ENCODE measurements around the gene RPL10.

RPL10 gene

DNA sequence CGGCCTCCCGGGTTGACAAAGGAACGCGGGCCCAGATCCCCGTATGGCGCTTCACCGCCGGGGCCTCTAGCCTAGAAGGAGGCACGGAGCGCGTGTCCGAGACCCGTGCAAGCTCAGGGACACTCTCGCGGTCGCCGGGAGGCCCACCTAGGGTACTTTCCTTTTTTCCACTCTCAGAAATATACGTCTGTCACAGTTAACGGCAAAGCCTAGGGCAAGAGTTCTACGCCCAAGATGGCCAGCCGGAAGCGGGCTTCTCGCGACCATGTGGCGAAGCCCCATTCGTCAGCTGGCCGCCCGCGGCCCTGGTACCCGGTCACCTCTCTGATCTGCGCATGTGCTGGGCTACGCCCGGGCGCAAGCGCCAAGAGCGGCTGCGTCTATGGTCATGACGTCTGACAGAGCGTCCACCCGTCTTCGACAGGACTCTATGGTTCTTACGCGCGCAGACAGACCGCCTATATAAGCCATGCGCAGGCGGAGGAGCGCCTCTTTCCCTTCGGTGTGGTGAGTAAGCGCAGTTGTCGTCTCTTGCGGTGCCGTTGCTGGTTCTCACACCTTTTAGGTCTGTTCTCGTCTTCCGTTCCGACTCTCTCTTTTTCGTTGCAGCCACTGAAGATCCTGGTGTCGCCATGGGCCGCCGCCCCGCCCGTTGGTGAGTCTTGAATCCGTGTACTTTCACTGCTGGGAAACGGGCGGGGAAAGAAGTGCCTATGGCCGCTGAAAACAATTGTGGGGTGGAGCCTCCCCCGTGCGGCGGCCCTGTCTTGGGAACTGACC is at the start of gene RPL10:
TSS of gene RPL10 (plus strand) at position 490 of the 780 bp plus-strand sequence. CDS start at position 633, 143 bp downstream.
- DNase-seq (ENCODE audit: low spot score): peak; percentile 92

DNA sequence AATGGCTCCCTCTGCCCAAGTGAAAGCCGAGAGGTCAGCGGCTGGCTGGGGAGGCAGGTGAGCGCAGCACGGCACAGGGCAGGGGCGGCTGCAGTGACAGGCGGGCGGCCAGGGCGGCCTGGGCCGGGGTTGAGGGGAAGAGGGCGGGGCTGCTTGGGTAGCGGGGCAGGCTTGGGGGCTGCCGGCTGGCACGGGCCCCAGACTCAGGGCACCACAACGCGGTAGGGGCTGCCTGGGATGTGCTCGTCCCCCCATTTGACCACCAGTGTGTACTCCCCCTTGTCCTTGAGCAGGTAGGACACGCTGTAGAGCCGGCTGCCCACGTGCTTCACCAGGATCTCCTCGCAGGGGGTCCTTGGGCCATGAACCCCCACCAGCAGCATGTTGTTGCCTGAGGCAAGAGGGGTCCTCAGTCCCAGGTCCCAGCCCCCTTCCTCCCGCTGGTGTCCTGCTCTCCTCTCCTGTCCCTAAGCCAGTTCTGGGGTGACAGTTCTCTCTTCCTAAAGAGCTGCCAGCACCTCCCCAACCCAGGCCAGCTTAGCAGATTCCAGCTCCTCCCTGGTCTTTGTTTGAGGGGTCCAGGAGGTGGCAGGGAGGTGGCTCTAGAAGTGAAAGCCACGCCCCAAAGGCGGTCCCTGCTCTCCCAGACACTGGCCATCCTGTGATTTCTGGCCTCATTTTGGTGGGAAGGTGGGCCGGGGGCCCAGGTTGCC is 49.4 kb upstream of the RPL10 start:
- DNase-seq (ENCODE audit: low spot score): no peak

DNA sequence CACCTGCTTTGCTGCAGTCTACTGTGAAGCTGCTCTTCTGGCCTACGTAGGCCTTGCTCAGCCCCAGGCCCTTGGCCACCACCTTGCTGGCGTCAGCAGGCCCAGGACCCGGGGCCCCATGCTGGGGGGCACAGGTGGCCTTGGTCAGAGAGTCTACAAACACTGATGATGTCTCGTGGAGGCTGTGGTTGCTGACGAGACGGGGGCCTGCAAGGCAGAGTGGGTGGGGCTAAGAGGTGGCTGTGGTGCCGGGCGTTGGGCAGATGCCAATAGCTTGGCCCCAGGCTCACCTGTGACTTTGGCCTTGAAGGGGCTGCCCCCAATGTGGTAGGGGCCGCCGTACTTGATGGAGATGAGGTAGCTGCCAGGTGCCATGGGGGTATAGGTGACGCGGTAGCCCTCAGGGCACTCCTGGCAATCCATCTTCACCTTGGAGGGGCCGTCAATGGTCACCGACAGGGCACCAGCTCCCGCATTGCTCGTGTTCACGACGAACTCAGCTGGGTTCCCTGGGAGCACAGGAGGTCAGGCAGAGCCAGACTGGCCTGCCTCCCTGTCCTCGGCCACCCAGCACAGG is 48.7 kb upstream of the RPL10 start:
- DNase-seq (ENCODE audit: low spot score): no peak

DNA sequence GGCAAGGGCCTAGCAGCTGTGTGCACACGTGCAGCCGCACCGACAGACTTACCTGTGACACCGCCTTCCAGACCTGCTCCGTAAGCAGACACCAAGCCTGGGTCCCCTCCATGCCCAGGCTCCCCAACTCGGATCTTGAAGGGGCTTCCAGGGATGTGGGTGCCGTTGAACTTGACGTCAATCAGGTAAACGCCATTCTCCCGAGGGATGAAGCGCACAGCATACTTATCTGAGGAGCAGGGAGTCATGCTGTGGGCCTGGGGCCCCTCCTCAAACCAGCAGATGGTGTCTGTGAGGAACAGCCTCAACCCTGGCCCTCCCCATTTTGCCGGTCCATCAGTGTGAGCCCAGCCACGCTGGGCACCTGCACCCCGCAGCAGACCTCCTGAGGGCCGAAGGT is 48.2 kb upstream of the RPL10 start:
- no peak for DNase-seq (ENCODE audit: low spot score)

DNA sequence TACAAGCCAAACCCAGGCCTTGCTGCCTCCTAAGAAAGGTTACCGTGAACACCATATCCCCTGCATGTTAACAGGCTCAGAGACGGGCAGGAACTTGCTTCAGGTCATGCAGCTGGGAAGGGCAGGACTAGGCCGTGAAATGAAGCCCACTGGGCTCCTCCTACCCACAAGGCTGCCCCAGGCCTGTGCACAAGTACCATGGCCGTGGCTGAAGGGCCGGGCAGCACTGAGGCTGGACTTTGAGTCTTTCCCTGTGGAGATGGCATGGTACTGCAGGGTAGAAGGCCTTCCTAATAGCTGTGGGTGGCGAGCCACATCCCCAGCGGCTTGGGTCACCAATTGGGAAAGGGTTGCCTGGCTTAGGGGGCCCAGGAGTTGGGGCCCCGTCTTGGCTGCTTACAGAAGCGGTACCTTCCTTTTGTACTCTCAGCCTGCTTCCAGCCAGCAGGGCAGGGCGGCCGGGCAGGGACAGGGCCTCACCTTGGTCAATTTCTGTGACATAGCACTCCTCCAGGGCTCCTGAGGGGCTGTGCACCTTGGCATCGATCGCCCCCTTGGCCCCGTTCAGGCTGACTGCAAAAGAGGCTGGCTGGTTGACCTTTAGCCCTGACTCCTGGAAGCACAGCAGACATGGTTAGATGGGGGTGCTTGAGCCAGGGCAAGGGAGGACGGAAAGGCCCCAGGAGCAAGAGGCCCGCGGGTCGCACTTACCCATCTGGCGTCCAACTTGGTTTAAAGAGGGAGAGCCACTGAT is 47.6 kb upstream of the RPL10 start:
- DNase-seq (ENCODE audit: low spot score): no peak

DNA sequence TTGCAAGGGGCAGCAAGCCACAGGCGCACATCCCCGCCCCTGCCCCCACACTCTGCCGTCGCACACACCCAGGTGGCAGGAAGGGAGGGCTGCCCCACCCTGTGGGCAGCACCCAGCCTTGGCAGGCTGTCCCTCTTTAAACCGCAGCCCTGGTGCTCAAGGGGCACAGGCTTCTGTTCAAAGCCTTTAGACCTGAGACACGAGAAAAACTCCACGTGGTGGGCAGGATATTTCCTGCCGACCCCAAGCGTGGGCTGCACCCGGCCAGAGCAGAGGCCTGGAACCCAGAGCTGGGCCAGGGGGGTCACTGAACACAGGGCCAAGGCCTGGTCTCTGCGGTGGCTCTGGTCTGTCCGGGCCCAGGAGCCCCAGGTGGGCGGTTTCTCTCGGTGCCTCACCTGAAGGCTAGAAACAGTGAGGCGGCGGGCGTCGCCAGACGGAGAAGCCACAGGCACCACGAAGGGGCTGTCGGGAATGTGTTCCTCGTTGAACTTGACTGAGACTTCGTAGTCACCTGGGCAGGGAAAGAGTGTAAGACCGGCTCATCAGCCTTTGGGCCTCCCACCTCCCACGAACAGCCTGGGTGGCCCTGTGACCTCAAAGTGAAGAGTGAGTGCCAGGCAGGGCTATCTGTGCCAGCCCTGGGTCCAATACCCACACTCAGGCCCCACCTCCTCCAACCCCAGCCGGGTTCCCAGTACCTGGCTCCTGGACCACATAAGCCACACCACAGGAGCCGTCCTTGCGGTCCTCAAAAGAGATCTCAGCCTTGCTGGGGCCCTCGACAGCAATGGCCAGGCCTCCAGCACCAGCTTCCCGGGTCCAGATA is 46.8 kb upstream of the RPL10 start:
- no peak for DNase-seq (ENCODE audit: low spot score)

DNA sequence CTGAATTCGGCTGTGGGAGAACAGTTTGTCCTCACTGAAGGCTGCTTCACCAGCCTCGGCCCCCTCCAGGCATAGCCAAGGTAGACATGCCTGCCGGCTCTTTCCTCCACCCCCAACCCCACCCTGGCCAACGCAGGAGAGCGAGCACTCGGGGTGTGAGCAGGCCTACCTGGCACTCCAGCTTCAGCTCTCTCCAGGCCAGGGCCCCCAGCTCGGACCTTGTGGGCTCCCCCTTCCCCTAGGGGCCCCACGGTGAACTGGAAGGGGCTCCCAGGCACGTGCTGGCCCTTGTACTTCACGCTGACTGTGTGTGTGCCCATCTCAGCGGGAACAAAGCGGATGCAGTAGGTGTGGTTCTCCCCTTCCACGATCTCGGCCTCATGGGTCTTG is 46.2 kb upstream of the RPL10 start:
- no peak for DNase-seq (ENCODE audit: low spot score)

DNA sequence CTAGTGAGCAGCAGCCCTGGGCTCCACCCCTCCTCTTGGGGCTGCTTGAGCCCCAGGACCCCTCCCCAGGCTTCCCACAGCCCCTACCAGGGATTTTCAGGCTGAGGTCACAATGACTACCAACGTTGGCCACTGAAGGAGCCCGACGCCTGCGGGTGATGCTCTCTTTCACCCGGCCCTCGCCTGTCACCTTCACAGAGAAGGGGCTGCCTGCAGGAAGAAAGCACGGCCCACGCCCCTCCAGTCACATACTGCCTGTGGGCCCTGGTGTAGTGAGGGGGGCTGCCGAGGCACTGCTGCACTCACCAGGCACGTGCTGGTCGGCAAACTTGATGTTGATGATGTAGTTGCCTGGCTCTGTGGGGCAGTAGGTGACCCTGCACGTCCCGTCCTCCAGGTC is 45.7 kb upstream of the RPL10 start:
- DNase-seq (ENCODE audit: low spot score): no peak

DNA sequence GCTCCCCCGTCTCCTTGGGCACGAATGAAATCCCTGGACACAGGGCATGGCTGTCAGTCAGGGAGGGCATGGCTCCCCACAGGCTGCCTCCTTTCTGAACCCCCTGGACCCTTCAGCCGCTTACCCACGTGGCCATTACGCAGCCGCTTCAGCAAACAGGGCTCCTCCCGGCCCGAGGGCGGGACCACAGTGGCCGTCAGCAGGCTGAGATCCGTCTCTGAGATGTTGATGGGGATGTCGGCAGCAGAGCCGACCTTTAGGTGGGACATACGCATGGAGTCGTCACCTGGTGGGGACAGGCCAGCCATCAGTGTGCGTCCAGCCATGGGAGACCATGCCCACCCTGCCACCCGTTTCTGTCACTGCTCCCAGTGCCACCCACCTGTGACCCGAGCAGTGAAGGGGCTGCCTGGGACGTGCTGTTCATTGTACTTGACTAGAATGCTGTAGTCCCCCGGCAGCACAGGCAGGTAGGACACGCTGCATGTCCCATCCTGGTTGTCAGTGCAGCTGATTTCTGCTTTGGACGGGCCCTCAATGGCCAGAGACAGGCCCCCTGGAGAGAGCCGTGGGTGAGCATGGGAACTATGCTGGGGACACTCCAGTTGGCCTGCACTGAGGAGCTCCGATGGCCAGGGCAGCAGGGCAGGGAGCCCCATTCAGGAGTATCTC is 44.9 kb upstream of the RPL10 start:
- no peak for DNase-seq (ENCODE audit: low spot score)

DNA sequence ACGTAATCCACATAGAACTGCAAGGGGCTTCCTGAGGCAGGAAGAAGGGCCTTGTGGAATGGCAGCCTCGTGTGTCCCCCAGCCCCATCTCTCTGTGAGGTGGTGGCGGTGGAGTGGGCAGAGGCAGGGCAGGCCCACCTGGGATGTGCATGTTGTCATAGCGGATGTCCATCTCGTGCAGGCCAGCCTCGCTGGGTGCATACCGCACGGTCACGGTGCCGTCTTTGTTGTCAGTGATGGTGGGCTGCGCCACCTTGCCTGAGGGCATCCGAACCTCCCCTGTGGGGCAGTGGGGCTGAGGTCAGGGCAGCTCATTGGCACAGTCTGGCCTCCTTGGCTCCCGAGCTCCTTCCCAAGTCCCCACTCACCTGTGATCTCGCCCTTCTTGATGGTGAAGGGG is 44.2 kb upstream of the RPL10 start:
- DNase-seq (ENCODE audit: low spot score): no peak

DNA sequence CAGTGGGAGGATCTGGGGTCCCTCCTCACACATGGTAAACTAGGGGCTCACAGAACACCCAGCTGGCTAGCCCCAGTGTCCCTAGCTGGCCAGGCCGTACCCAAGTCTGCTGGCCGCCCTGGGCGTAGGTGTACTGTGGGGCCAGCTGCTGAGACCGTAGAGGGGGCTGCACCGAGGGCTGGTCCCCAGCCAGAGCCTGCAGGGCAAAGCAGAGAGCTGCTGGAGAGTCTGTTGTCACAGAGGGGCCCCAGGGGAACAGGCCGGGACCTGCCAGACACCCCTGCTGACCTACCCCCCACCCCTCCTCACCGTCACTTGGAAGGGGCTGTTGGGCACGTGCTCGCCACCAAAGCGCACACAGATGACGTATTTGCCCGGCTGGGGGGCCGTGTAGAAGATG is 43.7 kb upstream of the RPL10 start:
- DNase-seq (ENCODE audit: low spot score): no peak

DNA sequence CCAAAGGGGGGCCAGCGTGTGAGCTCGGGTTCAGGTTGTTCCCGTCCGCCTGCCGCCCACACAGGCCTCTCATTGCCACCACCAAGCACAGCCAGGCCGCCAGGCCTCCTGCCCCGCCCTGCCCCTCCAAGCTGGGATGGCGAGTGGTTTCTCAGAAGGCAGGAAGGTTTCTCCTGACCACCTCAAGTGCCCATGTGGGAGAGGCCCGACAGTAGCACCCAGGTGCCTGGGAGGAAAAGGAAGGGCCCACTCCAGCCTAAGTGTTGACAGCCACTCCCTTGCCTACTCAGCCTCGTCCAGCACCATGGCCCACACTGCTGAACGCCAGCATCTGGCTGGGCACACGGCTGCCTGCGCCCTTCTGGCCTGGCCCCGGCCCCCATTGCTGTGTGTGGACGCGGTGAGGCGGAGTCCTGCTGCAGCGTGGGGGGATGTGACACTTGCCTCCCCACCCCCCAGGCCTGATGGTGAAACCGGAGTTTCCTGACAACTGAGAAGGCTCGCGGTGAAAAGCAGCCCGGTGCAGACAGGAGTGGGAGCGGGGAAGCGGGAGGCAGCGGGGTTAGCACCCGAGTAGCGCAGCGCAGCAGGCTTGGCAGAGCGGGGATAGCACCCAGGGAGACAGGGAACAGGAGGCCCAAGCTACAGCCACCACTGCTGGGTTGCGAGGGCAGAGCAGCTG is 42.9 kb upstream of the RPL10 start:
- DNase-seq (ENCODE audit: low spot score): no peak

DNA sequence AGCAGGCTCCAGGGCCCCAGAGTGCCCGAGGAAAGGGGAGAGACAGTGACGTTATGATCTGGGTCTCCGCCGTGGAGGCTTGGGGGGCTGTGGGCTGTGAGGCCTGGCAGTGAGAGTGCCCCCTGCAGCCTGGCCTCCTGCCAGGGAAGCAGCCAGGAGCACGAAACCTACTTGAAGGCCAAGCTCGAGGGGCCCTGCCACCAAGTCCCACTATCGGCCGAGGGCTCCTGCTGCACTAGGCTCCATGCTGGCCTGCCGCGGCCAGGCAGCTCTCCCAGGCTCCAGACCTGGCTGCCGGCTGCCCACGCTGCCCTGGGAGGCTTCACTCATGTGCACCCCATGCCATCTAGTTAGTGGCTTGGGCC is 42.4 kb upstream of the RPL10 start:
- DNase-seq (ENCODE audit: low spot score): no peak

DNA sequence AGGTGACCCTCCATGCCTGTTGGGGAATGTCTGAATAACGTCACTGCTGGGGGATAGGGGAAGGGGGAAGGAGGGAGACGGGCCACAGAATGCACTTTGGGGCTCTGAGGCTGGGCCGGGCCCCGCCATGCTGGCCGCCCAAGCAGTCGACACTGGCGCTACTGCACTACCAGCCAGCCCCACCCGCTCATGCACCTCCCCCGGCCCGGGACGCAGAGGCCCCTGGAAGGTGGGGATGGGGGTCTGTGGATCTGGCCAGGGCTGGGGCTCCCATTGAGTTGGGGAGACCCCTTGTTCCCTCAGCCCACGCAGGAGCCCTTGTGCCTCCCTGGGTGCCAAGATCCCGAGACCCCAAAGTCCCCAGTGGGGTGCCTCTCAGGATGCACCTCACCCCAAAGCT is 41.6 kb upstream of the RPL10 start:
- DNase-seq (ENCODE audit: low spot score): no peak

DNA sequence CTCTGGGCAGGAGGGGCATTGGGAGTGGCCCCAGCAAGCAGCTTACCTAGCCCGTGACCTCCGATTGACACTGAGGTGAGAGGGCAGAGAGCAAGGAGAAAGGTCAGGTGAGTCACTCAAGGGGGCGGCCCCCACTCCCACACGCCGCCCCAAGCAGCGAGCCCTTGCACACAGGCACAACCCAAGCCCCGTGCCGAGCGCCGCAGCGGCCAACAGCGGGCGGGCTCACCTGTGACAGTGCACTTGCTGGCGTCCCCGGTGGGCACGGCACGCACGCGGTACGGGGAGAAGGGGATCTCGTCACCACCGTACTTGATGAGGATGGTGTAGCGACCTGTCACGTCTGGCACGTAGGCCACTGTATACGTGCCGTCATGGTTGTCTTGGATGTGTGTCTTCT is 41.0 kb upstream of the RPL10 start:
- DNase-seq (ENCODE audit: low spot score): no peak

DNA sequence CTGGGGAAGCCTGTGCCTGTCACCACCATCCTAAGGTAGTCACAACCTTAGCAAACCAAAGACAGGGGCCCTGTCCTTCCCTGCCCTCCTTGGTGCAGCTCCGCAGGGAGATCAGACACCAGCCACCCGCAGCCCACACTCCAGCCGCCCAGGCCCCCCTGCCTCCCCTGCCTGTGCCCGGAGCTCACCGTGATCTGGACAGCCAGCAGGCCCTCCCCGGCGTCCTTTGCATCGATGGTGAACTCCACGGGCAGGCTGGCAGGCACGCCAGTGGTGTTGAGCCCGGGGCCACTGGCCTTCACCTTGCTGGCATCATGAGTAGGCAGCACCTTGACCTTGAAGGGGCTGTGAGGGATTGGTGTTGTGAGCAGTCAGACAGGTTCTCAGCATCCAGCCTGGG is 40.2 kb upstream of the RPL10 start:
- no peak for DNase-seq (ENCODE audit: low spot score)

DNA sequence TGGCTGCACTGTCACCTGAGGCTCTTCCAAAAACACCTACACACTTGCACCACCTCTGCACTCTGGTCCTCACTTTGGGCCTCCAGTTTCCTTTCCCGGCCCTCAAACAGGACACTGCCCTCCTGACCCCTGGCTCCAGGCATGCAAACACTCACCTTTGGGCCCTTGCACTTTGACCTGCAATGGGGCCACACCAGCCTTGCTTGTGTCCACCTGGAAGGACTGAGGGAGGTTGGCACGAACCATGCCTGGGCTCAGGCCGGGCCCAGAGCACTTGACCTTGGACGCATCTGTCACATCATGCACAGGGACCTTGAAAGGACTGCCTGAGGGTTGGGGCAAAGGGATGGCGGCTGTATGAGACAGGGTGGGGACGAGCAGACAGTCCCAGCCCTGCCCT is 39.3 kb upstream of the RPL10 start:
- DNase-seq (ENCODE audit: low spot score): no peak

DNA sequence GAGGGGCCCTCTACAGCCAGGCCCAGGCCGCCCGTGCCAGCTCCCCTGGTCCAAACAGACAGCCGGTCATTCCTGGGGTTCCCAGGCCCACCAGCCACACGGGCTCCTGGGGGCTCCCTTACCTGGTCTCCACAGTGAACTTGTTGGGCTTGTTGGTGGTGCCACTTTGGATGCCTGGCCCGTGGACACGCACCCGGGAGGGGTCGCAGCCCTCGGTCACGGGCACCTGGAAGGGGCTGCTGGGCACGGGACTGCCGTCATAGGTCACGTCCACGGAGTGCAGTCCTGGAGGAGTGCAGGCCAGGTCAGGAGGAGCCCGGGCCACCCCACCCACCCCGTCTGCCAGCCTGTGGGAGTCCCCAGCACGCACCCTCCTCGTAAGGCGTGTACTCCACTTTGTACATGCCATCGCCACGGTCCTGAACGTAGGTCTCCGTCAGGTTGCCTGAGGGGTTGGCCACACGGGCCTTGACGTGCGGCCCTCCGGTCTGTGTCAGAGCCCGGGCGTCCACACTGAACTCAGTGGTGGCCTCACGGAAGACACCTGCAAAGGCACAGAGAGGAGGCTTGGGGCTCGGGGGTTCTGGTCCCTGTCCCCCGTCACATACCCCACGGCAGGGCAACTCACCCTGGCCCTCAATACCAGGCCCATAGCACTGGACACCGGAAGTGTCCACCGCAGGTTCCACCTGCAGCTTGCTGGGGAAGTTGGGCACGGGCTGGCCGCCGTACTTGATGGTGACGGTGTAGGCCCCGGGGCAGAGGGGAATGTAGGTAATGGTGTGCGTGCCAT is 38.6 kb upstream of the RPL10 start:
- DNase-seq (ENCODE audit: low spot score): no peak

DNA sequence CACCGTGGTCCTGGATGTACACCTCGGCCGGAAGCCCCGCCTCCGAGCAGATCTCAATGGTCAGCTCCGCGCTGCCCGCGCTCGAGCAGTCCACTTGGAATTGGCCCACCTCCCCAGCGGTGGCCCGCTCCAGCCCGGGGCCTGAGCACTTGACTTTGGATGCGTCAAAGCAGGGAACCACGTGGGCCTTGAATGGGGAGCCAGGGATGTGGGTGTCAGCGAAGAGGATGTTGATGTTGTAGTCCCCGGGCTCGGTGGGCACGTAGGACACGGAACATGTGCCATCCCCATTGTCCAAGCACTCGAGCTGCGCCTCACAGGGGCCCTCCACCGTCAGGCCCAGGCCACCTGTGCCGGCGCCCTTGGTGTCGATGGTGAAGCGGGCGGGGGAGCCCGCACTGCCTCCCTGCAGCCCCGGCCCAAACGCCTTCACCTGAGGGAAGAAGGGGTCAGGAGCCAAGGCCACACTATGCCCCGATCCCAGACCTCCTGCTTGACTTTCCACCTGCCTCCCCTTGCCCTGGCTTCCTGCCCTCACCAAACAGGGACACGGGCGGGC is 37.9 kb upstream of the RPL10 start:
- DNase-seq (ENCODE audit: low spot score): no peak

Measured in LoVo (cell line).